Measurements from ENCODE around the gene HSPB7. TPM values are rescaled to one million over a fixed set of nuclear protein-coding genes. Genes with fewer than 3 reads are reported as not detected.

HSPB7 gene
- total RNA-seq, 1 experiment from 2014 or later: not detected

- Mint-ChIP-seq H3K36me3 (ENCODE audit: insufficient read depth, unreplicated experiment) (peaks cover 12% of the 10 kb centered on the region), H3K4me1 (ENCODE audit: low read depth, unreplicated experiment) (no peaks in the 10 kb centered on the region), H3K4me3 (ENCODE audit: unreplicated experiment) (no peak overlapping the region), H3K27ac (ENCODE audit: unreplicated experiment) (no peak overlapping the region), H3K9me3 (ENCODE audit: unreplicated experiment) (no peaks in the 10 kb centered on the region), H3K27me3 (ENCODE audit: insufficient read depth, unreplicated experiment) (no peaks in the 10 kb centered on the region)
- no peaks in the 10 kb centered on the region for H3K9me3 ChIP-seq
- CTCF ChIA-PET: no interaction called here
- intact Hi-C loops (cut with micrococcal nuclease; ENCODE audit: unreplicated experiment): no loop called here
- TF ChIP-seq, protein P1, sequence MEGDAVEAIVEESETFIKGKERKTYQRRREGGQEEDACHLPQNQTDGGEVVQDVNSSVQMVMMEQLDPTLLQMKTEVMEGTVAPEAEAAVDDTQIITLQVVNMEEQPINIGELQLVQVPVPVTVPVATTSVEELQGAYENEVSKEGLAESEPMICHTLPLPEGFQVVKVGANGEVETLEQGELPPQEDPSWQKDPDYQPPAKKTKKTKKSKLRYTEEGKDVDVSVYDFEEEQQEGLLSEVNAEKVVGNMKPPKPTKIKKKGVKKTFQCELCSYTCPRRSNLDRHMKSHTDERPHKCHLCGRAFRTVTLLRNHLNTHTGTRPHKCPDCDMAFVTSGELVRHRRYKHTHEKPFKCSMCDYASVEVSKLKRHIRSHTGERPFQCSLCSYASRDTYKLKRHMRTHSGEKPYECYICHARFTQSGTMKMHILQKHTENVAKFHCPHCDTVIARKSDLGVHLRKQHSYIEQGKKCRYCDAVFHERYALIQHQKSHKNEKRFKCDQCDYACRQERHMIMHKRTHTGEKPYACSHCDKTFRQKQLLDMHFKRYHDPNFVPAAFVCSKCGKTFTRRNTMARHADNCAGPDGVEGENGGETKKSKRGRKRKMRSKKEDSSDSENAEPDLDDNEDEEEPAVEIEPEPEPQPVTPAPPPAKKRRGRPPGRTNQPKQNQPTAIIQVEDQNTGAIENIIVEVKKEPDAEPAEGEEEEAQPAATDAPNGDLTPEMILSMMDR (IDR thresholded peaks at IDR 0.05; ENCODE audit: insufficient read depth in 1 of 2, low read depth in 1 of 2, low read length in 1 of 2, severe bottlenecking in 1 of 2, unreplicated experiment in 1 of 2): no peak
- H3K4me1 ChIP-seq: 0 out of 2 replicates have a peak, but pooled peaks cover 4% of the 10 kb centered on the region
- no TSS peak for BruUV-seq (replicated peaks)
- H3K27me3 ChIP-seq (replicated peaks; ENCODE audit: control insufficient read depth, insufficient read depth, low read length): no peaks in the 10 kb centered on the region
- H3K4me3 ChIP-seq (ENCODE audit: low read depth, low read length): no peak overlapping the region
- no peak for DNase-seq
- no peaks in the 10 kb centered on the region; the same call in 1 of the 2 replicates for H3K36me3 ChIP-seq (ENCODE audit: control insufficient read depth, insufficient read depth, low read length)
- POLR2A ChIA-PET: no interaction called here
These were observed 44.1 kb downstream of the HSPB7 start for GRCh38 chr1:15973772-15974171.

- Mint-ChIP-seq H3K4me3 (ENCODE audit: unreplicated experiment) (no peak overlapping the region), H3K27me3 (ENCODE audit: insufficient read depth, unreplicated experiment) (no peaks in the 10 kb centered on the region), H3K27ac (ENCODE audit: unreplicated experiment) (no peak overlapping the region), H3K4me1 (ENCODE audit: low read depth, unreplicated experiment) (no peaks in the 10 kb centered on the region), H3K9me3 (ENCODE audit: unreplicated experiment) (no peaks in the 10 kb centered on the region), H3K36me3 (ENCODE audit: insufficient read depth, unreplicated experiment) (peaks cover 23% of the 10 kb centered on the region)
- intact Hi-C loops (cut with micrococcal nuclease; ENCODE audit: unreplicated experiment): no loop called here
- Histone ChIP-seq H3K36me3 (ENCODE audit: control insufficient read depth, insufficient read depth, low read length) (no peaks in the 10 kb centered on the region; the same call in 1 of the 2 replicates), H3K4me3 (ENCODE audit: low read depth, low read length) (no peak overlapping the region), H3K27me3 (replicated peaks; ENCODE audit: control insufficient read depth, insufficient read depth, low read length) (no peaks in the 10 kb centered on the region), H3K4me1 (0 out of 2 replicates have a peak, but pooled peaks cover 4% of the 10 kb centered on the region), H3K9me3 (no peaks in the 10 kb centered on the region)
- DNase-seq: no peak
- ChIA-PET CTCF (no interaction called here), POLR2A (no interaction called here)
- TF ChIP-seq, protein P1 (IDR thresholded peaks at IDR 0.05; ENCODE audit: insufficient read depth in 1 of 2, low read depth in 1 of 2, low read length in 1 of 2, severe bottlenecking in 1 of 2, unreplicated experiment in 1 of 2): no peak
- no TSS peak for BruUV-seq (replicated peaks)
These were observed 45.4 kb downstream of the HSPB7 start for GRCh38 chr1:15972409-15972808.

- Histone ChIP-seq H3K4me1 (no peaks in the 10 kb centered on the region), H3K36me3 (ENCODE audit: control insufficient read depth, insufficient read depth, low read length) (no peaks in the 10 kb centered on the region; the same call in 1 of the 2 replicates), H3K27me3 (replicated peaks; ENCODE audit: control insufficient read depth, insufficient read depth, low read length) (no peaks in the 10 kb centered on the region), H3K4me3 (ENCODE audit: low read depth, low read length) (no peak overlapping the region), H3K9me3 (no peaks in the 10 kb centered on the region)
- ChIA-PET CTCF (no interaction called here), POLR2A (no interaction called here)
- no peaks in the 10 kb centered on the region for H3K9me3 Mint-ChIP-seq (ENCODE audit: unreplicated experiment)
- H3K36me3 Mint-ChIP-seq (ENCODE audit: insufficient read depth, unreplicated experiment): peaks cover 29% of the 10 kb centered on the region
- no TSS peak for BruUV-seq (replicated peaks)
- no peak for DNase-seq
- H3K4me1 Mint-ChIP-seq (ENCODE audit: low read depth, unreplicated experiment): no peaks in the 10 kb centered on the region
- TF ChIP-seq, protein P1 (IDR thresholded peaks at IDR 0.05; ENCODE audit: insufficient read depth in 1 of 2, low read depth in 1 of 2, low read length in 1 of 2, severe bottlenecking in 1 of 2, unreplicated experiment in 1 of 2): no peak
- no peak overlapping the region for H3K27ac Mint-ChIP-seq (ENCODE audit: unreplicated experiment)
- no peaks in the 10 kb centered on the region for H3K27me3 Mint-ChIP-seq (ENCODE audit: insufficient read depth, unreplicated experiment)
- intact Hi-C loops (cut with micrococcal nuclease; ENCODE audit: unreplicated experiment): no loop called here
- no peak overlapping the region for H3K4me3 Mint-ChIP-seq (ENCODE audit: unreplicated experiment)
These were observed 46.9 kb downstream of the HSPB7 start for GRCh38 chr1:15970911-15971310.
